HG03097 (cell line): ENCODE data around the gene LTBP4.
A peak's percentile ranks its signal among the peaks of the same experiment; 100 is the strongest.

ENCODE experiments used
- ATAC-seq: cut with Tn5 transposase; IDR thresholded peaks from one replicate; pipeline ENCODE4 v1.9.1; 2021; ENCODE audit not compliant: unreplicated experiment, low FRiP score

Gene LTBP4

GRCh38 chr19:40592170-40592569, 9.0 kb upstream of the LTBP4 start:
- no peak for ATAC-seq

- no peak for ATAC-seq
Measured at GRCh38 chr19:40594255-40594654, 6.9 kb upstream of the LTBP4 start.

GRCh38 chr19:40594657-40595091, 6.5 kb upstream of the LTBP4 start:
- ATAC-seq: no peak

GRCh38 chr19:40596608-40597328, 4.4 kb upstream of the LTBP4 start:
- no peak for ATAC-seq

- ATAC-seq: no peak
Measured at GRCh38 chr19:40597329-40597838, 3.8 kb upstream of the LTBP4 start.

GRCh38 chr19:40598121-40598917, 2.9 kb upstream of the LTBP4 start:
- peak; percentile 40 for ATAC-seq

- no peak for ATAC-seq
Measured at GRCh38 chr19:40598918-40599307, 2.3 kb upstream of the LTBP4 start.

- no peak for ATAC-seq
Measured at GRCh38 chr19:40599331-40599901, 1.8 kb upstream of the LTBP4 start.

- no peak for ATAC-seq
Measured at GRCh38 chr19:40599902-40600569, 1.1 kb upstream of the LTBP4 start.

- ATAC-seq: no peak
Measured at GRCh38 chr19:40600570-40601133, 517 bp upstream of the LTBP4 start.

GRCh38 chr19:40603071-40603388, 1.9 kb downstream of the LTBP4 start:
- ATAC-seq: no peak

GRCh38 chr19:40603389-40604170, 2.4 kb downstream of the LTBP4 start:
- ATAC-seq: peak; percentile 51

GRCh38 chr19:40604171-40604646, 3.0 kb downstream of the LTBP4 start:
- ATAC-seq: no peak

- no peak for ATAC-seq
Measured at GRCh38 chr19:40604647-40605215, 3.6 kb downstream of the LTBP4 start.

- no peak for ATAC-seq
Measured at GRCh38 chr19:40605216-40605971, 4.2 kb downstream of the LTBP4 start.

GRCh38 chr19:40607311-40608239, 6.4 kb downstream of the LTBP4 start:
- no peak for ATAC-seq

GRCh38 chr19:40608240-40608621, 7.1 kb downstream of the LTBP4 start:
- no peak for ATAC-seq

- no peak for ATAC-seq
Measured at GRCh38 chr19:40608957-40609356, 7.8 kb downstream of the LTBP4 start.
